ENCODE measurements around the gene TNFRSF12A.

The TNFRSF12A gene

GRCh38 chr16:3027489-3027795, 7.3 kb downstream of the TNFRSF12A start:
- DNase-seq: no peak

GRCh38 chr16:3027983-3028715, 8.0 kb downstream of the TNFRSF12A start:
- peak; percentile 94 for DNase-seq

- DNase-seq: no peak
Measured at GRCh38 chr16:3028716-3029319, 8.7 kb downstream of the TNFRSF12A start.

- DNase-seq: peak; percentile 69
Measured at GRCh38 chr16:3029491-3030221, 9.5 kb downstream of the TNFRSF12A start.

GRCh38 chr16:3030222-3031212, 10.3 kb downstream of the TNFRSF12A start:
- no peak for DNase-seq

- DNase-seq: peak; percentile 39
Measured at GRCh38 chr16:3032624-3033023, 12.5 kb downstream of the TNFRSF12A start.

GRCh38 chr16:3035289-3035971, 15.3 kb downstream of the TNFRSF12A start:
- no peak for DNase-seq

GRCh38 chr16:3035972-3036725, 16.0 kb downstream of the TNFRSF12A start:
- DNase-seq: no peak

- no peak for DNase-seq
Measured at GRCh38 chr16:3036726-3037315, 16.7 kb downstream of the TNFRSF12A start, which contains the start of gene BICDL2. Gene BICDL2, minus strand, starts transcription at chr16:3036944. Its CDS starts 1,448 bp downstream, at chr16:3035496.

GRCh38 chr16:3038256-3038655, 18.1 kb downstream of the TNFRSF12A start:
- no peak for DNase-seq

- no peak for DNase-seq
Measured at GRCh38 chr16:3038896-3039295, 18.7 kb downstream of the TNFRSF12A start.

GRCh38 chr16:3042376-3042775, 22.2 kb downstream of the TNFRSF12A start:
- no peak for DNase-seq

GRCh38 chr16:3044708-3045107, 24.5 kb downstream of the TNFRSF12A start:
- no peak for DNase-seq

GRCh38 chr16:3045758-3046640, 25.8 kb downstream of the TNFRSF12A start, which contains the start of gene MMP25:
Gene MMP25, plus strand, starts transcription at chr16:3046561. Its CDS starts 357 bp downstream, at chr16:3046918.
- no peak for DNase-seq

- peak; percentile 40 for DNase-seq
Measured at GRCh38 chr16:3046641-3047386, 26.6 kb downstream of the TNFRSF12A start.

- no peak for DNase-seq
Measured at GRCh38 chr16:3047387-3047720, 27.2 kb downstream of the TNFRSF12A start.

- no peak for DNase-seq
Measured at GRCh38 chr16:3049921-3050481, 29.8 kb downstream of the TNFRSF12A start.

- DNase-seq: no peak
Measured at GRCh38 chr16:3050487-3050886, 30.3 kb downstream of the TNFRSF12A start.

- DNase-seq: no peak
Measured at GRCh38 chr16:3051009-3051408, 30.8 kb downstream of the TNFRSF12A start.

Measured in activated CD4-positive, alpha-beta T cell treated with anti-CD3 and anti-CD28 coated beads, Interleukin-10, Interleukin-2, amounts not matched to agents 100 ng/mL and 50 ng/mL, durations not matched to agents 16 hours and 8 hours (primary cell).